Karpas-422 (cell line): ENCODE measurements around the gene MAMDC2. TPM values are rescaled to one million over a fixed set of nuclear protein-coding genes. Genes with fewer than 3 reads are reported as not detected.

Source experiments
- DNase-seq: peaks from one replicate; pipeline ENCODE4 v3.0.0-alpha.2; 2015
- H2AFZ ChIP-seq: fragments of 200-600 bp; sonication (generic); 2 replicates; pipeline ENCODE4 v1.6.1; 2014; ENCODE audit warnings: antibody characterized with exemption, low read length, mixed read lengths
- H3K27ac ChIP-seq: fragments of 200-600 bp; sonication (generic); 2 replicates; pipeline ENCODE4 v1.5.1; 2014; ENCODE audit warnings: mild to moderate bottlenecking, low read length, moderate library complexity
- H3K27me3 ChIP-seq: fragments of 200-600 bp; sonication (generic); 2 replicates; pipeline ENCODE4 v1.6.1; 2014; ENCODE audit warnings: low read length, mixed read lengths
- H3K36me3 ChIP-seq: fragments of 200-600 bp; sonication (generic); 2 replicates; pipeline ENCODE4 v1.6.1; 2014; ENCODE audit warnings: low read length, mixed read lengths; ENCODE audit not compliant: insufficient read depth
- H3K4me1 ChIP-seq: fragments of 200-600 bp; sonication (generic); 2 replicates; pipeline ENCODE4 v1.6.1; 2014; ENCODE audit warnings: mild to moderate bottlenecking, low read length, mixed read lengths
- H3K4me2 ChIP-seq: fragments of 200-600 bp; sonication (generic); 2 replicates; pipeline ENCODE4 v1.6.1; 2014; ENCODE audit warnings: low read length, low read depth, mild to moderate bottlenecking; ENCODE audit not compliant: poor library complexity, severe bottlenecking
- H3K4me3 ChIP-seq: fragments of 200-600 bp; sonication (generic); 2 replicates; pipeline ENCODE4 v1.5.1; 2014; ENCODE audit warnings: mild to moderate bottlenecking, antibody characterized with exemption, low read length, mixed read lengths
- H3K79me2 ChIP-seq: fragments of 200-600 bp; sonication (generic); 2 replicates; pipeline ENCODE4 v1.6.1; 2014; ENCODE audit warnings: mild to moderate bottlenecking, low read length, mixed read lengths
- H3K9ac ChIP-seq: fragments of 200-600 bp; sonication (generic); 2 replicates; pipeline ENCODE4 v1.6.0; 2014; ENCODE audit warnings: low read length
- H3K9me2 ChIP-seq: fragments of 200-600 bp; sonication (generic), shearing (Covaris generic); replicated peaks from 2 replicates; pipeline ENCODE4 v1.6.0; 2014; ENCODE audit warnings: mild to moderate bottlenecking, low read length, moderate library complexity; ENCODE audit not compliant: insufficient read depth
- H3K9me3 ChIP-seq: fragments of 300-700, 200-600 bp; sonication (generic); 2 replicates; pipeline ENCODE4 v1.6.1; 2014; ENCODE audit warnings: low read length, mixed read lengths
- H4K20me1 ChIP-seq: fragments of 200-600 bp; sonication (generic); 2 replicates; pipeline ENCODE4 v1.6.1; 2014; ENCODE audit warnings: mild to moderate bottlenecking, antibody characterized with exemption, low read length, low read depth; ENCODE audit not compliant: insufficient read depth
- total RNA-seq: library from RNA; depleted of rRNA; stranded (reverse); fragments of >200 nt; shearing (Covaris generic); gene quantifications from 2 replicates; pipeline ENCODE4 v1.2.3, GENCODE V29; 2014; ENCODE audit warnings: low replicate concordance

Gene MAMDC2
- total RNA-seq, 1 experiment from 2014 or later: not detected

GRCh38 chr9:70007831-70008230 lies 35.8 kb upstream of the MAMDC2 start:
- no peak overlapping the region for H3K4me2 ChIP-seq
- H3K27me3 ChIP-seq: no peaks in the 10 kb centered on the region
- H3K4me3 ChIP-seq: no peak overlapping the region
- H4K20me1 ChIP-seq: no peaks in the 10 kb centered on the region
- H3K9me2 ChIP-seq: no peaks in the 10 kb centered on the region
- no peak overlapping the region for H2AFZ ChIP-seq
- H3K79me2 ChIP-seq: no peaks in the 10 kb centered on the region
- DNase-seq: no peak
- H3K9me3 ChIP-seq: no peaks in the 10 kb centered on the region
- H3K4me1 ChIP-seq: no peaks in the 10 kb centered on the region
- no peaks in the 10 kb centered on the region for H3K36me3 ChIP-seq
- no peak overlapping the region for H3K9ac ChIP-seq
- no peak overlapping the region for H3K27ac ChIP-seq

GRCh38 chr9:70010015-70010414 lies 33.6 kb upstream of the MAMDC2 start:
- Histone ChIP-seq H2AFZ (no peak overlapping the region), H3K79me2 (no peaks in the 10 kb centered on the region), H3K9ac (no peak overlapping the region), H3K9me3 (no peaks in the 10 kb centered on the region), H4K20me1 (no peaks in the 10 kb centered on the region), H3K4me2 (no peak overlapping the region), H3K4me3 (no peak overlapping the region), H3K27ac (no peak overlapping the region), H3K36me3 (no peaks in the 10 kb centered on the region), H3K4me1 (no peaks in the 10 kb centered on the region), H3K9me2 (no peaks in the 10 kb centered on the region), H3K27me3 (no peaks in the 10 kb centered on the region)
- DNase-seq: no peak

GRCh38 chr9:70011366-70011765 lies 32.3 kb upstream of the MAMDC2 start:
- Histone ChIP-seq H3K27me3 (no peaks in the 10 kb centered on the region), H3K9ac (no peak overlapping the region), H2AFZ (no peak overlapping the region), H4K20me1 (no peaks in the 10 kb centered on the region), H3K36me3 (no peaks in the 10 kb centered on the region), H3K79me2 (no peaks in the 10 kb centered on the region), H3K9me2 (no peaks in the 10 kb centered on the region), H3K4me3 (no peak overlapping the region), H3K9me3 (no peaks in the 10 kb centered on the region), H3K4me2 (no peak overlapping the region), H3K4me1 (no peaks in the 10 kb centered on the region), H3K27ac (no peak overlapping the region)
- no peak for DNase-seq

- Histone ChIP-seq H3K9me2 (no peaks in the 10 kb centered on the region), H3K27ac (no peak overlapping the region), H2AFZ (no peak overlapping the region), H3K4me2 (no peak overlapping the region), H3K27me3 (no peaks in the 10 kb centered on the region), H3K79me2 (no peaks in the 10 kb centered on the region), H3K9ac (no peak overlapping the region), H3K4me1 (no peaks in the 10 kb centered on the region), H3K9me3 (no peaks in the 10 kb centered on the region), H3K36me3 (no peaks in the 10 kb centered on the region), H3K4me3 (no peak overlapping the region), H4K20me1 (no peaks in the 10 kb centered on the region)
- DNase-seq: no peak
Observed at GRCh38 chr9:70012569-70012968, 31.1 kb upstream of the MAMDC2 start.

GRCh38 chr9:70013598-70014196 lies 30.0 kb upstream of the MAMDC2 start:
- Histone ChIP-seq H3K9me2 (no peaks in the 10 kb centered on the region), H3K9me3 (no peaks in the 10 kb centered on the region), H3K36me3 (no peaks in the 10 kb centered on the region), H3K4me2 (no peak overlapping the region), H3K27ac (no peak overlapping the region), H3K79me2 (no peaks in the 10 kb centered on the region), H3K27me3 (no peaks in the 10 kb centered on the region), H3K4me1 (no peaks in the 10 kb centered on the region), H2AFZ (no peak overlapping the region), H3K4me3 (no peak overlapping the region), H4K20me1 (no peaks in the 10 kb centered on the region), H3K9ac (no peak overlapping the region)
- DNase-seq: no peak

GRCh38 chr9:70015099-70015498 lies 28.5 kb upstream of the MAMDC2 start:
- DNase-seq: no peak
- H3K4me2 ChIP-seq: no peak overlapping the region
- H3K36me3 ChIP-seq: no peaks in the 10 kb centered on the region
- no peak overlapping the region for H3K27ac ChIP-seq
- no peaks in the 10 kb centered on the region for H3K9me3 ChIP-seq
- no peaks in the 10 kb centered on the region for H3K9me2 ChIP-seq
- no peak overlapping the region for H3K4me3 ChIP-seq
- H2AFZ ChIP-seq: no peak overlapping the region
- H3K27me3 ChIP-seq: no peaks in the 10 kb centered on the region
- no peak overlapping the region for H3K9ac ChIP-seq
- no peaks in the 10 kb centered on the region for H4K20me1 ChIP-seq
- no peaks in the 10 kb centered on the region for H3K79me2 ChIP-seq
- H3K4me1 ChIP-seq: no peaks in the 10 kb centered on the region

- no peak overlapping the region for H3K4me3 ChIP-seq
- no peak overlapping the region for H3K9ac ChIP-seq
- no peaks in the 10 kb centered on the region for H3K4me1 ChIP-seq
- H2AFZ ChIP-seq: no peak overlapping the region
- no peaks in the 10 kb centered on the region for H3K9me3 ChIP-seq
- H3K27ac ChIP-seq: no peak overlapping the region
- H3K79me2 ChIP-seq: no peaks in the 10 kb centered on the region
- H4K20me1 ChIP-seq: no peaks in the 10 kb centered on the region
- no peak for DNase-seq
- H3K27me3 ChIP-seq: no peaks in the 10 kb centered on the region
- H3K4me2 ChIP-seq: no peak overlapping the region
- no peaks in the 10 kb centered on the region for H3K36me3 ChIP-seq
- no peaks in the 10 kb centered on the region for H3K9me2 ChIP-seq
Observed at GRCh38 chr9:70020217-70020616, 23.4 kb upstream of the MAMDC2 start.

GRCh38 chr9:70020991-70021571 lies 22.6 kb upstream of the MAMDC2 start:
- Histone ChIP-seq H3K9me3 (no peaks in the 10 kb centered on the region), H3K27ac (no peak overlapping the region), H3K9ac (no peak overlapping the region), H3K79me2 (no peaks in the 10 kb centered on the region), H3K4me2 (no peak overlapping the region), H3K4me1 (no peaks in the 10 kb centered on the region), H2AFZ (no peak overlapping the region), H3K4me3 (no peak overlapping the region), H4K20me1 (no peaks in the 10 kb centered on the region), H3K9me2 (no peaks in the 10 kb centered on the region), H3K27me3 (no peaks in the 10 kb centered on the region), H3K36me3 (no peaks in the 10 kb centered on the region)
- no peak for DNase-seq
